ENCODE data around the gene DMAP1.

DMAP1 gene

DNA sequence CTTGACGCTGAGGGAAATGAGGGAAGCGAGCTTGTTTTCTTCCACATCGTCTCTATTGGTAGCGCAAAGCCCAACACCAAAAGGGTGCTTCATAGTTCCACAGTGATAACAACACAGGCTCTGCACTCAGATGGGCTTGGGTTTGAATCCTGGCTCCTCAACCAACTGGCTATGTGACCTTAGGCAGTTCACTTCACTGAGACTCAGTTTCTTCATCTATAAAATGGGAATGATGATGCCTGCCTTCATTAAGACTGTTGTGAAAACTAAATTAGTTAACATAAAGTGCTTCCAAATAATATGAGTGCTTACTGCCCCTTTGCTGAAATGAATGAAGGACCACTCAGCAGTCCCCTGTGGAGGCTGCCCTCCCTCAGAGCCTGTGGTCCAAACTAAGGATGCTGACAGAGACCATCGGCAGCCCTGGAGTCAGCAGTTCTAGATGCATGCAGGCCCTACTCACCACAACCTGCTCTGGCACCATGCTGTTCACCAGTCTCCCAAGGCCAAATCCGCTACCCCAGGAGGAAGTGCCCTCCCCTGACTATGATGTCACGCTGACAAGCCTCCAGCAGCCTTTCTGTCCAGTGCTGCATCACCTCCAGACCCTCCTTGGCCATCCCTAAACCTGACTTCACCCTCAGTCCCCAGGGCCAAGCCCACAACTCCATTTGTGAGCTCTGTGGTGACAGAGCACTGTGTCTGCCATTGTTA lies 30.7 kb downstream of the DMAP1 start:
- Histone ChIP-seq H3K9me3 (ENCODE audit: low read length) (no peaks in the 10 kb centered on the region), H3K36me3 (ENCODE audit: insufficient read depth, low read length) (peaks cover 25% of the 10 kb centered on the region), H3K27me3 (ENCODE audit: control insufficient read depth in 1 of 2, insufficient read depth in 2 of 2, low read length in 2 of 2) (no peaks in the 10 kb centered on the region), H3K9ac (ENCODE audit: low read length) (no peak overlapping the region), H3K27ac (ENCODE audit: low read depth, low read length) (no peak overlapping the region), H3K4me1 (ENCODE audit: insufficient read depth, low read length) (peaks cover 21% of the 10 kb centered on the region), H3K4me3 (ENCODE audit: low read depth in 1 of 2, low read length in 2 of 2) (no peak overlapping the region)

DNA sequence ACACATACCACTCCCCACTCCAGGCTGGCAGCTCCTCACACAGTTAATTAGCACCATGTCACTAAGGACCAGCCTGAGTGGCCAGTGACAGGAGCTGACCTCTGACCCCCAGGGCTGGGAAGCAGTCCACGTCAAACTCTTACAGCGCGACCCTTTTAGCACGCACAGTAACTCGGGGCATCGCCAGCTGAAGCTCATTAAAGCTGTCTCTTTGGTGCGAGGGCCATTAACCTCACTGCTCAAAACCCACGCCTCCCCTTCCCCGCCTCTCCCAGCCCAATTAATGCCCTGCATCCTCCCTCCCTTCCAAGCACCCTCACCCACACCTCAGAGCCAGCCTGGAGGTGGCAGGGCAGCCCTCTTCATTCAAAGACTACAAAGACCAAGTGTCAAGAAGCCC lies 31.7 kb downstream of the DMAP1 start:
- Histone ChIP-seq H3K4me1 (ENCODE audit: insufficient read depth, low read length) (peaks cover 11% of the 10 kb centered on the region), H3K4me3 (ENCODE audit: low read depth in 1 of 2, low read length in 2 of 2) (no peak overlapping the region), H3K27me3 (ENCODE audit: control insufficient read depth in 1 of 2, insufficient read depth in 2 of 2, low read length in 2 of 2) (no peaks in the 10 kb centered on the region), H3K36me3 (ENCODE audit: insufficient read depth, low read length) (peaks cover 25% of the 10 kb centered on the region), H3K9me3 (ENCODE audit: low read length) (no peaks in the 10 kb centered on the region), H3K27ac (ENCODE audit: low read depth, low read length) (no peak overlapping the region), H3K9ac (ENCODE audit: low read length) (no peak overlapping the region)

DNA sequence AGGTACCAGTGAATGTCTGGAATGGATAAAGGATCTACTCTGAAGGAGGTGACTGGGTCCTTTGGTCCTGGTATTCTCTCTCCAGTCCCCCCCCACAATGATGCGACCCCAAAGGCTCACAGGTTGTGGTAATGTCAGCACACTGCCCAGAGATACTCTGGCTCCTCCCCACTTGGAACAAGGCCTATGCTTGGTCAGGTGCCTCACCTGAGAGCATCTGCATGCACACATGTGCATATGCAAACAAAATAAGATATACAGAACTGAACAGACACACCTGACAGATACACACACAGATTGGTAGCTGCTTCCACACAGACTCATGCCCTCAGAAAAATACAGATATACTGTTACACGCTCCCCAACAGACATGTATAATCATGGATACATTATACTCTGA lies 33.5 kb downstream of the DMAP1 start:
- H3K9ac ChIP-seq (ENCODE audit: low read length): no peak overlapping the region
- H3K27ac ChIP-seq (ENCODE audit: low read depth, low read length): no peak overlapping the region
- no peaks in the 10 kb centered on the region for H3K9me3 ChIP-seq (ENCODE audit: low read length)
- H3K27me3 ChIP-seq (ENCODE audit: control insufficient read depth in 1 of 2, insufficient read depth in 2 of 2, low read length in 2 of 2): no peaks in the 10 kb centered on the region
- peaks cover 25% of the 10 kb centered on the region for H3K36me3 ChIP-seq (ENCODE audit: insufficient read depth, low read length)
- no peaks in the 10 kb centered on the region for H3K4me1 ChIP-seq (ENCODE audit: insufficient read depth, low read length)
- no peak overlapping the region for H3K4me3 ChIP-seq (ENCODE audit: low read depth in 1 of 2, low read length in 2 of 2)

DNA sequence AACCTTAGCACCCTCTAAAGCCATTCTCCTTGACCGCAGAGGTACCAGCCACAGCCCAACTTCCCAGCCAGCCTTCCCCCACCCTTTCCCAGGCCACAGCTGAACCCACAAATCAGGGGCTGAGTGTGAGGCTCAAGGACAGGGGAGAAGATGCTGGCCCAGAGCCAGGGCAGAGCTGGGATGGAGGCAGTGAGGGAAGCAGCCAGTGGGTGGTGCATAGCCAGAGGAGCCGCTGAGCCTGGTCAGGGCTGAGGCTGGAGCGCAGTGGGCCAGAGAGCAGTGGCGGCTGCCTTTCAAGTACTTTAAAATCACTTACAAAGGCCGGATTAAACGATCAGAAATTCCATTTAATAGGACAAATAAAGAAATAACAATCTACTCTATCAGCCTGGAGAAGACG lies 36.3 kb downstream of the DMAP1 start:
- Histone ChIP-seq H3K9ac (ENCODE audit: low read length) (no peak overlapping the region), H3K9me3 (ENCODE audit: low read length) (no peaks in the 10 kb centered on the region), H3K36me3 (ENCODE audit: insufficient read depth, low read length) (peaks cover 13% of the 10 kb centered on the region)

DNA sequence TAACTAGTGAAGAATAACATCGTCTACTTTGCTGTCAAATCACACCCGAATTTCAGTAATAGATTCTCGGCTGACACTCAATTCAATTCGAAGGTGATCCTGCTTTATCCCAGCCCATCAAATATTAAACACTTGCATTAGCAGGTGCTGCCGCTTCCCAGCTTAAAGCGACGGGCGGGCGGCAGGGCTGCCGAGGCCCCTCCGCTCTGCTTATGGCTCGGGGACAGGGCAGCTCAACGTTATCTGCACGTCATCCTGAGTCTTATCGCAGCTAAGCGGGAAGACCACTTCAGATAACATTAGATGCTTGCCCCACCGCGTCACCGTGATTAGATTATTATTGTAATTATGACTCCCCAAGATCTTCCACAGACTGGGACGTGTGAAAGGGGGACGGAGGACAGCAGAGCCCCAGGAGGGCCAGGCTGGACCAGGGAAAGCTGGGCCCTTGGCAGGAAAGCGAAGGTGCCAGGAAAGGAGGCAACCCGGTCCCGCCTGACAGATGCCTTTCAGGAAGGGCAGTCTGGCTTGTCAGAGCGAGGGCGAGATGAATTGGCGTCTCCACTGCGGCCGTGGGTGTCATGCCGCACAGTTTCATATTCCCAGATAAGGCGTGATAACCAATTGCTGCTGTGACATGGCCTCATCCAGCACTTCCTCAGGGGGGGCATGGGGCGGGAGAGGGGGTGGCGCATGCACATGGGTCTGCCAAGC lies 37.0 kb downstream of the DMAP1 start:
- no peak overlapping the region for H3K4me3 ChIP-seq (ENCODE audit: low read depth in 1 of 2, low read length in 2 of 2)
- H3K9ac ChIP-seq (ENCODE audit: low read length): no peak overlapping the region
- peaks cover 13% of the 10 kb centered on the region for H3K36me3 ChIP-seq (ENCODE audit: insufficient read depth, low read length)
- H3K9me3 ChIP-seq (ENCODE audit: low read length): no peaks in the 10 kb centered on the region
- no peaks in the 10 kb centered on the region for H3K27me3 ChIP-seq (ENCODE audit: control insufficient read depth in 1 of 2, insufficient read depth in 2 of 2, low read length in 2 of 2)
- H3K27ac ChIP-seq (ENCODE audit: low read depth, low read length): no peak overlapping the region
- no peaks in the 10 kb centered on the region for H3K4me1 ChIP-seq (ENCODE audit: insufficient read depth, low read length)

More for the DNA sequence above, 36.3 kb downstream of the DMAP1 start:
- Histone ChIP-seq H3K4me3 (ENCODE audit: low read depth in 1 of 2, low read length in 2 of 2) (no peak overlapping the region), H3K27me3 (ENCODE audit: control insufficient read depth in 1 of 2, insufficient read depth in 2 of 2, low read length in 2 of 2) (no peaks in the 10 kb centered on the region), H3K4me1 (ENCODE audit: insufficient read depth, low read length) (no peaks in the 10 kb centered on the region), H3K27ac (ENCODE audit: low read depth, low read length) (no peak overlapping the region)

- Histone ChIP-seq H3K4me3 (ENCODE audit: low read depth in 1 of 2, low read length in 2 of 2) (no peak overlapping the region), H3K4me1 (ENCODE audit: insufficient read depth, low read length) (no peaks in the 10 kb centered on the region), H3K27ac (ENCODE audit: low read depth, low read length) (no peak overlapping the region), H3K36me3 (ENCODE audit: insufficient read depth, low read length) (peaks cover 9% of the 10 kb centered on the region), H3K27me3 (ENCODE audit: control insufficient read depth in 1 of 2, insufficient read depth in 2 of 2, low read length in 2 of 2) (no peaks in the 10 kb centered on the region), H3K9ac (ENCODE audit: low read length) (no peak overlapping the region), H3K9me3 (ENCODE audit: low read length) (no peaks in the 10 kb centered on the region)
Measured at GRCh38 chr1:44251486-44251885, 38.2 kb downstream of the DMAP1 start.

- Histone ChIP-seq H3K27me3 (ENCODE audit: control insufficient read depth in 1 of 2, insufficient read depth in 2 of 2, low read length in 2 of 2) (no peaks in the 10 kb centered on the region), H3K36me3 (ENCODE audit: insufficient read depth, low read length) (peaks cover 7% of the 10 kb centered on the region), H3K9me3 (ENCODE audit: low read length) (no peaks in the 10 kb centered on the region), H3K9ac (ENCODE audit: low read length) (no peak overlapping the region), H3K27ac (ENCODE audit: low read depth, low read length) (no peak overlapping the region), H3K4me3 (ENCODE audit: low read depth in 1 of 2, low read length in 2 of 2) (no peak overlapping the region), H3K4me1 (ENCODE audit: insufficient read depth, low read length) (no peaks in the 10 kb centered on the region)
Measured at GRCh38 chr1:44251989-44252671, 38.9 kb downstream of the DMAP1 start.

- Histone ChIP-seq H3K9me3 (ENCODE audit: low read length) (no peaks in the 10 kb centered on the region), H3K36me3 (ENCODE audit: insufficient read depth, low read length) (peaks cover 7% of the 10 kb centered on the region), H3K27me3 (ENCODE audit: control insufficient read depth in 1 of 2, insufficient read depth in 2 of 2, low read length in 2 of 2) (no peaks in the 10 kb centered on the region), H3K9ac (ENCODE audit: low read length) (no peak overlapping the region), H3K4me3 (ENCODE audit: low read depth in 1 of 2, low read length in 2 of 2) (no peak overlapping the region), H3K4me1 (ENCODE audit: insufficient read depth, low read length) (no peaks in the 10 kb centered on the region), H3K27ac (ENCODE audit: low read depth, low read length) (no peak overlapping the region)
Measured at GRCh38 chr1:44254392-44254910, 41.2 kb downstream of the DMAP1 start.

- H3K4me3 ChIP-seq (ENCODE audit: low read depth in 1 of 2, low read length in 2 of 2): no peak overlapping the region
- H3K9me3 ChIP-seq (ENCODE audit: low read length): no peaks in the 10 kb centered on the region
- H3K27ac ChIP-seq (ENCODE audit: low read depth, low read length): no peak overlapping the region
- no peaks in the 10 kb centered on the region for H3K27me3 ChIP-seq (ENCODE audit: control insufficient read depth in 1 of 2, insufficient read depth in 2 of 2, low read length in 2 of 2)
- no peaks in the 10 kb centered on the region for H3K4me1 ChIP-seq (ENCODE audit: insufficient read depth, low read length)
- H3K36me3 ChIP-seq (ENCODE audit: insufficient read depth, low read length): peaks cover 7% of the 10 kb centered on the region
- no peak overlapping the region for H3K9ac ChIP-seq (ENCODE audit: low read length)
Measured at GRCh38 chr1:44256762-44257554, 43.7 kb downstream of the DMAP1 start.

GRCh38 chr1:44259090-44259489 lies 45.8 kb downstream of the DMAP1 start:
- no peak overlapping the region for H3K27ac ChIP-seq (ENCODE audit: low read depth, low read length)
- H3K4me3 ChIP-seq (ENCODE audit: low read depth in 1 of 2, low read length in 2 of 2): no peak overlapping the region
- H3K9me3 ChIP-seq (ENCODE audit: low read length): no peaks in the 10 kb centered on the region
- no peaks in the 10 kb centered on the region for H3K27me3 ChIP-seq (ENCODE audit: control insufficient read depth in 1 of 2, insufficient read depth in 2 of 2, low read length in 2 of 2)
- H3K36me3 ChIP-seq (ENCODE audit: insufficient read depth, low read length): peaks cover 7% of the 10 kb centered on the region
- no peak overlapping the region for H3K9ac ChIP-seq (ENCODE audit: low read length)
- H3K4me1 ChIP-seq (ENCODE audit: insufficient read depth, low read length): no peaks in the 10 kb centered on the region

GRCh38 chr1:44260792-44261170 lies 47.5 kb downstream of the DMAP1 start:
- Histone ChIP-seq H3K27ac (ENCODE audit: low read depth, low read length) (no peak overlapping the region), H3K4me3 (ENCODE audit: low read depth in 1 of 2, low read length in 2 of 2) (no peak overlapping the region), H3K36me3 (ENCODE audit: insufficient read depth, low read length) (peaks cover 7% of the 10 kb centered on the region), H3K27me3 (ENCODE audit: control insufficient read depth in 1 of 2, insufficient read depth in 2 of 2, low read length in 2 of 2) (no peaks in the 10 kb centered on the region), H3K9me3 (ENCODE audit: low read length) (no peaks in the 10 kb centered on the region), H3K9ac (ENCODE audit: low read length) (no peak overlapping the region), H3K4me1 (ENCODE audit: insufficient read depth, low read length) (no peaks in the 10 kb centered on the region)

Data from muscle layer of colon (tissue), 2 donors.